G401 (cell line): Measurements from ENCODE around the gene AADACL4. TPM values are rescaled to one million over a fixed set of nuclear protein-coding genes. Genes with fewer than 3 reads are reported as not detected.
"Not testable (repeated sequence)": the region's sequence is repeated elsewhere in the genome, so short reads cannot be mapped to it uniquely, and the experiment has no call there.

Source experiments
- DNase-seq: peaks from one replicate; pipeline ENCODE4 v3.0.0-alpha.2; 2015; ENCODE audit warnings: low spot score
- in situ Hi-C: cut with HindIII; loops from 2 replicates; pipeline ENCODE4 v1.10.0; 2016; ENCODE audit warnings: low sequenced_read_pairs, mixed read lengths
- total RNA-seq: library from RNA; depleted of rRNA; stranded (reverse); fragments of >200 nt; shearing (Covaris generic); gene quantifications from 2 replicates; pipeline ENCODE4 v1.2.3, GENCODE V29; 2014; rRNA removed

Gene AADACL4
- total RNA-seq, 1 experiment from 2014 or later, result not detected

DNA sequence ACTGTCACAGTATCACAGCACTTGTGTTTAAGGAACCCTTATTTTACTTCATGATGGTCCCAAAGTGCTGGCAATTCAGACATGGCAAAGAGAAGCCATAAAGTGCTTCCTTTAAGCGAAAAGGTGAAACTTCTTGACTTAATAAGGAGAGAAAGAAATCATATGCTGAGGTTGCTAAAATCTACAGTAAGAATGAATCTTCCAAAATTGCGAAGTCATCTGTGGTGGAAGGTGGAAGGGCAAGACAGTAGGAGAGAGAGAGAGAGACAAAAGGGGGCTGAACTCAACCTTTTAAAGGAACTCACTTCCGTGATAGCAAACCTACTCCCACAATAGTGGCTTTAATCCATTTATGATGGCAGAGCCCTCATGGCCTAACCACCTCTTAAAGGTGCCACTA is 52.8 kb downstream of the AADACL4 start:
- no peak for DNase-seq
- in situ Hi-C loops, result no loop called here

DNA sequence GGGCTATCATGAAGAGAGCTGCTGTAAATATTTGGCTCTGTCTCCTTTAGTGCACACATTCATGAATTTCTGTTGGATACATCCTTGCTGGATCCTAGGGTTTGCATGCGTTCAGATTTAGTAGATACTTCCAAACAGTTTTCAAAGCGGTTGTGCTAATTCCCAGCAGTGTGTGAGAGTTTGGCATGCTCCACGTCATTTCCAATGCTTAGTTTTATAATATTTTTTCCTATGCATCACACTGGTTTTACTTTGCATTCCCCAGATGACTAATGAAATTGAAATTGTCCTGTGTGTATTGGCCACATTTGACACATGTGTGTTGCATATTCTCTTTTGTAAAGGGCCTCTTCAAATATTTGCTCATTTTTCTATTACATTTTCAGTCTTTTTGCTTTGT is 53.5 kb downstream of the AADACL4 start:
- no peak for DNase-seq
- in situ Hi-C loops, result no loop called here

DNA sequence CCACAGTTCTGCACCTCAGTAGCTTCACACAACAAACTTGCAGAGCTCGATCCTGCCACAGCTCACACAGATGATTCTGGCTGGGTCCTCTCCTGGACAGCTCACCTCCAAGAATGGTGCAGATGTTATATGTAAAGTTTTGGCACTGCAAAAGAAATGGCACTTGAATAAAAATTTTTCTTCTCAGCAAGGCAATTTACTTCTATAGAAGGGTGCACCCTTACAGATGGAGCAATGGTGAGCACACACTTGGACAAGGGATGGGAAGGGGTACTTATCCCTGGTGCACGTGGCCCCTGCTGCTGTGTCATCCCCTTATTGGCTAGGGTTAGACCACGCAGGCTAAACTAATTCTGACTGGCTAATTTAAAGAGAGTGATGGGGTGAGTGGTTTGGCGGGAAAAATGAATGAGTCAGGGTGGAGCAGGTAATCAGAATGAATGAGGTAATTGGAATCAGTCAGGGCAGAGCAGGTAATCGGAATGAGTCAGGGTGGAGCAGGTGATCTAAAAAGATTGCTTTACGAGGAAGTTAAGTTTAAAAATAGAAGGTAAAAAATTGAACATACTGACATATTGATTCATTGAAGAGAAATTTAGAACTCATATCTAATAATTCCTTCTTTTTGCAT is 60.1 kb downstream of the AADACL4 start:
- in situ Hi-C loops, result no loop called here
- DNase-seq, result no peak

DNA sequence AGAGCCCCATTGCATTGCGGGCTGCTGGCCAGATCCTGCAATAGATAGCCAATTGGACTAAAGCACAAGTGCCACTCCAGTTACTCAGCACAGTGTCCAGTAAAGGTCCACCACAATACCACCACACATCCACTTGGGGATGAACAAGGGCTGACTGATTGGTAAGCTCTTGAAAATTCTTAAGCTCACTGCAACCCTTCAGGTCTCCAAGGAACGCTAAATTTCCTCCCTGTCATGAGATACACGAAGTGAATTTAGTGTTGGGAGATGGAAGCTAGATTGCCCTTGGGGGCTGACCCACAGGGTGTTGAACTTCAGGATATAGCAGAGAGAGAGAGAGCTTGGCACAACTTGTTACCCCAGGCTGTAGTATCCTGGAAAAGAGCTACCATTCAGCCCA is 62.2 kb downstream of the AADACL4 start:
- no peak for DNase-seq
- in situ Hi-C loops, result no loop called here

DNA sequence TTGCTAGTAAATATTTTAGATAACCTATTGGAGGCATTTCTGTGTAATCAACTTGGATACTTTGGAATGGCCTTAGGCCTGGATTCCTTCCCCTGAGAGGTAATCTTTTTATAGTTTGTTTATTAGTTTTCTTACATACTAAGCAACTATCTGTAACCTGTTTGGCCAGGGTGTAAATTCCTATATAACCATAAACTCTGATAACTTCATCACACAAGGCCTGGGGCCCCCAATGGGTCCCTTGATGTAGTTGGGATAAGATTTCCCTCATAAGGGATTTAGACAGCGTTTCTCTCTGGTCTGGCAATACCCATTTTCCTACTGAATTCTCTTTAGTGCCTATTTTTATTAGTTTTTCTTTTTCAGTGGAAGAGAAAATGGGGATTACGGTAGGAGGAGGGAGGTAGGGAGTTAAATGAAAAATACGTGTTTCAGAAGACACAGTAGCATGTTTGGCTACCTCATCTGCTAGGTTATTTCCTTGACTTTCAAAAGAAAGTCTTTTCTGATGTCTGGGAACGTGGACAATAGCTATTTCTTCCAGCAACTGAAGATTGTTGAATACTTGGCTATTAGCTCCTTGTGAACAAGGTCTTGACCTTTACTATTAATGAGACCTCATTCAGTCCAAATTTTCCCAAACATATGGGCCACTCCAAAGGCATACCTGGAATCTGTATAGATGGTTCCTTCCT is 64.7 kb downstream of the AADACL4 start:
- DNase-seq, result no peak
- in situ Hi-C loops, result no loop called here

DNA sequence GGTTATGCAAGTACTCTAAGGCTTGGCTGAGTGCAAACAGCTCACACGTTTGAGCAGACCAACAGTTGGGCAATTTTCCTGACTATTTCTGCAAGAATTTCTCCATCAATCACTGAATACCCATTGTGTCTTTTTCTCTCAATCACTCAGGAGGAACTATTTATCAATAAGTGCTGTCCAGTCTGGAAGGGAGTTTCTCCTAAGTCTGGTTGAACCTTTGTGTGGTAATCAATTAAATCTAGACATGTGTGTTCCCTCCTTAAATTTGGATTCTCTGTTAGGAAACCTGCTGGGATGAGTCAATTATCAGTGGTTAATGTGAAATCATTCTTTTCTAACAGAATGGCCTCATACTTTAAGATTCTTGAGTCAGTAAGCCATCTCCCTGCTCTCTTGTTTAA is 65.2 kb downstream of the AADACL4 start:
- in situ Hi-C loops, result no loop called here
- DNase-seq, result no peak

DNA sequence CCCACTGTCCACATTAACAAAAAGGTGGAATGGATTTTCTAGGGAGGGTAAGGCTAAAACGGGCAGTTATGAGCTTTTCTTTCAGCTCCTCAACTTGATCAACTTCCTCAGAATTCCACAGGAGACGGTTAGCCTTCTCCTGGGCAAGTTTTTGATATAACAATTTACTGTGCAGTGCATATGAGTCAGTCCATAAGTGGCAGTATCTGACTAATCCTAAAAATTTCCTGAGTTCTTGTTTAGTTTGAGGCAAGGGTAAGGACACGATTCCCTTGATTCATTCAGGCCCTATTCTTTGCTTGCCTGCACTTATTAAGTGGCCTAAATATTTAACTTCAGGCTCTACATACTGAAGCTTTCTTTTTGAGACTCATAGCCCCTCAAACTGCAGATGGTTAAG is 65.8 kb downstream of the AADACL4 start:
- DNase-seq, result no peak
- in situ Hi-C loops, result no loop called here

DNA sequence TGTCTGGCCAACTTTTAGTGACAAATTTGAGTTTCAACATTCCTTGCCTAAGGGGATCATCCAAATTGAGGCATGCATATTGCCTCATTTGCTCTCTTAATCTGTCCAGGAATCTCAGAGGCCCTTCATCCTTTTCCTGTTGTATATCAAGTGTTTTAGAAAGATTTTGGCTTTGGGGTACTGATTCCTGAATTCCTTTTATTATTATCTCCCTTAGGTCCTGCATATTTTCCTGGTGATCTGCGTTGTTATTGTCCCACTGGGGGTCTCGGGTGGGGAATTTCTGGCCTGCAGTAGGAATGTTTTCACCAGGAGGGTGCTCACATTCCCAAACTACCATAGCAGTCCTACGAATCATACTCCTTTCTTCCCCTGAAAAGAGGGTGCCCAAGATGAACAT is 67.7 kb downstream of the AADACL4 start:
- in situ Hi-C loops, result no loop called here
- DNase-seq, result no peak

DNA sequence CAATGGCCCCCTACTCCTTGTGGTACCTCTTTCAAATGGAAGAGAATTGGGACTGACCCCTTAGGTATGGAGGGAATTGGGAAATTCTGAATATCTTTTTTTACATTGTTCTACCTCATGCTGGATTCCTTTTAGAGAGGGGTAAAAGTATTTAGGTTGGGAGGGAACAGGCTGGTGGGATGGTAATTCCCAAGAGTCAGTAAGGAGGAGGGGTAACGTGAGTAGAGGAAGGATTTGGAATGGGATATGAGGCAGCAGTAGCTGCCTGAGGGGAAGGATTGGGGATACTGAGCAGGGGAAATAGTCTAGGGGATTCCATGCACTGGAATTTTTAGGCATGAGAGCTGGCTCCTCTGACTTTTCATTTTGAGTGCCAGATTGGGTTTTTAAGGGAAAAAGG is 68.2 kb downstream of the AADACL4 start:
- in situ Hi-C loops, result no loop called here
- peak; percentile 6 for DNase-seq

DNA sequence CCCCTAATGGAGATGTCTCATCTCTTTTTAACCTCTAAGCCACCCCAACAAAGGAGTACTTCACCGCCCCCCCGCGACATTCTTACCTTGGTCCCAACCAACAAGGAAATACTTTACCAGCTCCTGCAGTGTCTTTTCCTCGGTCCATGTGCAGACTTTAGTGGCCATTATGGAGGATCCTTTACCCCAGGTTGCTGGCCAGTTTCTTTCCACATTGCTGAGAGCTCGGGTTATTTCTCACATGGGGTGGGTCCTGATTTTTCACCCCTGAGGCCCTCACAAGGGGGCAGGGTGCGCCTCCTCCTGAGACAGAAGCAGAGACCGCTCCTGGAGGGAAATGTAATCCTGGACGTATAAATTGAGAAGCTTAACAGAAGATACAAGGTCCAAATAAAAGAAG is 69.0 kb downstream of the AADACL4 start:
- in situ Hi-C loops, result no loop called here
- no peak for DNase-seq

DNA sequence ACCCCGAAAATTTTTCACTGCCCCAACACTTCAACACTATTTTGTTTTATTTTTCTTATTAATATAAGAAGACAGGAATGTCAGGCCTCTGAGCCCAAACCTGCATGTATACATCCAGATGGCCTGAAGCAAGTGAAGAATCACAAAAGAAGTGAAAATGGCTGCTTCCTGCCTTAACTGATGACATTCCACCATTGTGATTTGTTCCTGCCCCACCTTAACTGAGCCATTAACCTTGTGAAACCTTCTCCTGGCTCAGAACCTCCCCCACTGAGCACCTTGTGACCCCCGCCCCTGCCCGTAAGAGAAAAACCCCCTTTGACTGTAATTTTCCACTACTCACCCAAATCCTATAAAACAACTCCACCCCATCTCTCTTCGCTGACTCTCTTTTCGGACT is 69.8 kb downstream of the AADACL4 start:
- DNase-seq, in situ Hi-C loops: not testable (repeated sequence)

DNA sequence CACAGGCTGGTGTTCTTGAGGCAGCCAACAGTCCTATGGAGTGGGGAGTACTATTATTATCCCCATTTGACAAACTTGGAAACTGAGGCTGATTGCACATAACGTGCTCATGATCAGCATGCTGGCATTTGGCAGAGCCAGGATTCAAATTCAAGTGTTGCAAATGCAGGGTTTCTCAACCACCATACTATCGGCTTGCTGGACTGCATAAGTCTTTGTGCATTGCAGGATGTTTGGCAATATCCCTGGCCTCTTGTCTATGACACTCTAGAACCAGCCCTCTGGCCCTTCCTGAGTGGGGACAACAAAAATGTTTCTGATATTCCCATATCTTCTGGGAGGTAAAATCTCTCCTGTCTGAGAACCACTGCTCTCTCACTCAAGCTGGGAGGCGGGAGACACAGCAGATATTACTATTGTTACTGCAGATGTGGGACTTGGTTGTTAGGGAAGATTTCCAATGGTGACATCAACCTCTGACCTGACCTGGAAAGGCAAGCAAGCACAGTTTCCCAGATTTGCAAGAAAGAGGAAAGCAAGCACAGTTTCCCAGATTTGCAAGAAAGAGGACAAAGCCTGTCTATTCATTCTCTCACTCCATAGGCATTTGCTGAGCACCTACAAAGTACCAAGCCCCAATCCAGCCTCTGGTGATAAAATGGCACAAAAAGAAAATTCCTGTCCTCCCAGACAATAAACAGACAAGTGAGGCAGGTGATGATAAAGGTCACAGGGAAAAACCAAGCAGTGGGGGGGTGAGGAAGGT is 71.0 kb downstream of the AADACL4 start:
- in situ Hi-C loops, result no loop called here
- DNase-seq, result no peak

DNA sequence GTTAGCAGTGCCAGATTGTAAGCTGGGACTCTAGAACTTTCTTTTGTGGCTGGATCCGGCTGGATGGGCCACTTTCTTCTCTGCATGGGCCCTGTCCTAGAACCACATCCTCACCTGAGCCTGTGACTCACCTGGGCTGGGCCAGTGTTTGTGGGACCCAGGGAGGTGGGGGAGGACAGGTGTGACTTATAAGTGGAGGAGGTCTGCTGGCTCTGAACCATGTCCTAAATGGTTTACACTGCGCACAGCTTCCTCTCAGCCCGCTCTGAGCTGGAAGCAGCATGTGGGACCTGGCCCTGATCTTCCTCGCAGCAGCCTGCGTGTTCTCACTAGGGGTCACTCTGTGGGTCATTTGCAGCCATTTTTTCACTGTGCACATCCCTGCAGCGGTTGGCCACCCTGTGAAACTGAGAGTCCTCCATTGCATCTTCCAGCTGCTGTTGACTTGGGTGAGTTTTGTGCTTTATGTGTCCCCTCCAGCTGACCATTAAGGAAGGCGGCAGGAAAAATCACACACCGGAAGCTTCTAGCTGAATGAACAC is 72.1 kb downstream of the AADACL4 start, which contains the start of gene AADACL3:
Gene AADACL3, plus strand, starts transcription at position 215 of the 542 bp plus-strand sequence. Its CDS starts 67 bp downstream, at position 282.
- DNase-seq, result no peak
- in situ Hi-C loops, result no loop called here

Other genes with a start within 250 kb of the AADACL4 start
- gene DHRS3, start 25.9 kb upstream of the AADACL4 start, total RNA-seq, result 9.1 and 13.5 TPM in 2 replicates
- gene AADACL3, start 72.0 kb downstream of the AADACL4 start, total RNA-seq, result not detected in 2 replicates
- gene CFAP107, start 102.1 kb downstream of the AADACL4 start, total RNA-seq, result not detected in 2 replicates
- 2.6 TPM in 1 of 2 replicates, not detected in the other for gene PRAMEF12, start 129.7 kb downstream of the AADACL4 start, total RNA-seq
- gene PRAMEF1, start 147.3 kb downstream of the AADACL4 start, total RNA-seq, result 0.24 TPM in 1 of 2 replicates, not detected in the other
- not detected in 2 replicates for gene PRAMEF11, start 187.3 kb downstream of the AADACL4 start, total RNA-seq
- gene HNRNPCL1, start 204.6 kb downstream of the AADACL4 start, total RNA-seq, result not detected in 2 replicates
- not detected in 2 replicates for gene PRAMEF2, start 213.0 kb downstream of the AADACL4 start, total RNA-seq
- not detected in 2 replicates for gene PRAMEF4, start 242.1 kb downstream of the AADACL4 start, total RNA-seq